Measurements from ENCODE around the gene C17orf75.
"Not testable (repeated sequence)": the region's sequence is repeated elsewhere in the genome, so short reads cannot be mapped to it uniquely, and the experiment has no call there.

Gene C17orf75

DNA sequence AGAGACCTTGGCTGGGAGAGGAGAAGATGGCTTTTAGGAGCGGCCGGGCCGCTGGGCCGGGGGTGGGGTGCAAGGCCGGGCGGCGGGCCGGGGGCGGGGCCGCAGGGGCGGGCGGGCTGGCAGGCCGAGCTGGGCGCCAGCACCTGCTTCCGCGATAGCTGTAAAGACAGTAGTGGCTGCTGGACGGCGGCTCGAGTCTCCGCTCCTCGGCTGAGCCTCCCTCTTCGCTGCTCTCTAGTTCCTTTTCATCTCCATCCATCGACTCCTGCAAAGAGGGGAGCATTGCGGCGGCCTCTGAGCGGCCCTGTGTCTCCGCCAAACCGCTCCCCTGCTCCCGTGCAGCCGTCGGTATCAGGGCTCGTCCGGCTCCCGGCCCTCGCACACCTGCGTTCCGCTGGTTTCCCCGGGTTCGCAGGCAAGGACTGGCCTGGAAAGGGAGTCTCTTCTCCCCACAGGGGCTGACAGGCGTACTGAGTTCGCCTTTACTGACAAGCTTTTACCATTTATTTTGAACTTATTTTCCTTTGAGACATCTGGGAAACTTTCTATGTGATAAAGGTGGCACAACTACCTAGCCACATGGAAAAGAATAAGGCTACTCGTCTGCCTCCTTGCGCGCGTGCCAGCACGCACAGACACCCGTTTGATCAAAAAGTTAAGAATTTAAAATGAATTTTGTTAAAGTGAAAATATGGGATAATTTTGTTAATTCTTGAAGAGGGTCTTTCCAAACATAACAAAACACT is at the start of gene C17orf75:
Gene C17orf75 (minus strand): TSS at position 317 of the 746 bp plus-strand sequence. CDS start 34 bp downstream, at position 283.
- peak; percentile 80 for DNase-seq

DNA sequence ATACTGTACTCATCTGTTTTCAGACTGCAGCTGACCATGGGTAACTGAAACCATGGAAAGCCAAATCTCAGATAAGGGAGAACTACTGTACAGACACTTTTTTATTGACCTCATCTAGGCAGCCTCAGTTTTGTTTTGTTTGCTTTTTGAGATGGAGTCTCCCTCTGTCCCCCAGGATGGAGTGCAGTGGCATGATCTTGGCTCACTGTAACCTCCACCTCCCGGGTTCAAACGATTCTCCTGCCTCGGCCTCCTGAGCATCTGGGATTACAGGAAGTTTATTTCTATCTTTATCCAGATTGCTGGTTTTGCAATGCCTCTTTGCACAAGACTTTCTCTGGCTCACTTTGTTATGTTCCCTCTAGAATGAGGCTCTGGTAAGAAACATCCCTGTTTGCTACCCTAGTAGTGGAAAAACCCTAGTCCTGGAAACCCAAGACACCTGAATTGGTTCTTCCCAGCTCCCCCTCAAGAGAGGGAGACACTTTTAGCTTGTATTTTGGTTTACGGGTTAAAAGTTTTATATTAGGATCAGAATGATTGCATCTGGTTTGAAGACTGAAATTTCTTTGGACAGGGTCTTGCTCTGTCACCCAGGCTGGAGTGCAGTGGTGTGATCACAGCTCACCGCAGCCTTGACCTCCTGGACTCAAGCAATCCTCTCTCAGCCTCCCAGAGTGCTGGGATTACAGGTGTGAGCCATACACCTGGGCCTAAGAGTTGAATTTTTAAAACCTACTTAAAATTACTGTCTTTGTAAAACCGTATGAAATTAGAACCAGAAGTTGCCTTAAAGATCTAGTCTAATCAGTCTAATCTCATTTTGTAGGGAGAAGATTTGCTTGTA is 46.9 kb upstream of the C17orf75 start:
- no peak for DNase-seq

GRCh38 chr17:32388128-32388527 is 46.2 kb upstream of the C17orf75 start:
- DNase-seq = not testable (repeated sequence)

DNA sequence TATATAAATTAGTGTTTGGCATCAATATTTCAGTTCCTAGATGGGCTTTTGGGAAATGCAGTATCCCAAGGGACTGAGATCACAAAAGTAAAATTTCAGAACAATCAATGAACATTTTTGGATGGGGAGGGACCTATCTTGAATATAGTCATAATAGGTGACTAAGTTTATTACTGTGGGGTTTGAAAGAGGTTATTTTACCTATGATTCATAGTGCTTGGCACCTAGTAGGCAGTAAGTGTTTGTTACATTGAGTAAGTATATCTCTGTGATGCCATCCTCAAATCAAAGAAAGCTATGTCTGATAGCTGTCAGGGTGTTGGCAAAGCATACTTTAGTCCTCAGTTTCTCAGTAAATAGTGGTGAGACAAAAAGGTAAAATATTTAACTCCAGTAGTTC is 44.9 kb upstream of the C17orf75 start:
- DNase-seq = no peak

GRCh38 chr17:32385971-32386370 is 44.0 kb upstream of the C17orf75 start:
- DNase-seq = no peak

GRCh38 chr17:32385121-32385520 is 43.1 kb upstream of the C17orf75 start:
- no peak for DNase-seq

GRCh38 chr17:32383926-32384434 is 42.0 kb upstream of the C17orf75 start:
- DNase-seq = no peak

GRCh38 chr17:32382526-32383223 is 40.7 kb upstream of the C17orf75 start:
- no peak for DNase-seq

DNA sequence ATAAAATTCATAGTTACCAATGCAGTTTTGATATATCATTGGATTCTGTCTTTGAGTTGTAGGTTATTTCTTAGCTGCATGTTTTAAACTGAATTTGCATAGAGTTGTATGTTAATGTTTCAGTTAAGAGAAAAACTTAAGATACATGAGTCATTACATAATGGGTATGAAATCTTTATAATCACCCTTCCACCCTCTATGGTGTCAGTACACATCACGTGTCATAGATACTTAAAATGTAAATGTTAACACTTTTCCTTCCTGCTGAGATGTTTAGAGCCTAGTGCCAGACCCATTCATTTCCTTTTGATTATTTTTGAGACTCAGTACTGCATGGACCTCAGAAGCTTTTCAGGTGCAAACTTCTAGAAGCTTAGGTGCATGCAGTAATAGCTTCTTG is 28.5 kb upstream of the C17orf75 start:
- DNase-seq = no peak

- DNase-seq = no peak
Observed at GRCh38 chr17:32361270-32361669, 19.3 kb upstream of the C17orf75 start.

GRCh38 chr17:32357615-32358014 is 15.6 kb upstream of the C17orf75 start:
- no peak for DNase-seq

- DNase-seq = no peak
Observed at GRCh38 chr17:32356750-32357149, 14.8 kb upstream of the C17orf75 start.

DNA sequence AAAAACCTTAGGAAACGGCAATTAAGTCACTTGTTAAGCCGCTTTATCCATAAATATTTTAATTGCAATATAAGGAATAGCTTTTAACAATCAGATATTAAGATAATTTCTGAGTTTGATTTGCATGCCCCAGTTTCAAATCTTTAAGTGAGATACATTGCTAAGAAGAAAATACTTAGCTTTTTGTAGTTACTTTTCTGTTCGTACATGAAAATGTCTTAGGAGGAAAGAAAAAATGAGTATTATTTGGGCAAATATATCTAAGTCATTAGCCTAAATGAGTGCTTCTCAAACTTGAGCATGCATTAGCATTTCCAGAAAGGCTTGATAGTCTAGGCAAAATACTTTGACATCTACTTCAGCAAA is 14.4 kb upstream of the C17orf75 start:
- no peak for DNase-seq

DNA sequence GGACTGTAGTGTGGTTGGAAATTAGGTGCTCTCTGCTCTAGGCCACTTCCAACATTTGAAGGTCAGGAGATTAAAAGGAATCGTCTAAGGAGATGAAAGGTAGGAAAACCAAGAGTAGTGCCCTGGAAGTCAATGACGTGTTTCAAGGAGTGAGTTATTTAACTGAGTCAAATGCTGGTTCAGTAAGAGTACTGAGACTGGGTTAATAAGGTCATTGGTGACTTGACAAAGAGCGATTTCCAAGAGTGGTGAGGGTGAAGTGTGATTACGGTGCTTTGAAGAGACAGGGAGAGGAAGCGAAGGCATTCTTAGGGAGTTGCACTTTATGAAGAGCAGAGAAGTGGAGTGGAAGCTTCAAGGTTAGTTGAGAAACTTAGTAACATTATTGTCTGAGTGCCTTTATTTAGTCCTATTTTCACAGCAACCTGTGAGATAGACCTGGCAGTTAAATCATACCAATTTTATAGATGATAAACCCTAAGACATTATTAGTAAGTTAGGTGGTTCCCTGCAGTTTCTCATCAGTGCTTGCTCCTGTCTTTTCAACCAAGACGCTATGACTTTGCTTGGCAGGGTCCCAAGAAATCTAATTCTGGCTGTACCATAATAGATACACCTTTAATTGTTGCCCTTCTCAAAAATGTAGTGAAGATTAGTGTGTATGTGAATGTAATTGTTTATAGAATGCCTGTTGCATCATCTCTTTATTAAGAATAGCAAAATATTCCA is 13.8 kb upstream of the C17orf75 start:
- no peak for DNase-seq

DNA sequence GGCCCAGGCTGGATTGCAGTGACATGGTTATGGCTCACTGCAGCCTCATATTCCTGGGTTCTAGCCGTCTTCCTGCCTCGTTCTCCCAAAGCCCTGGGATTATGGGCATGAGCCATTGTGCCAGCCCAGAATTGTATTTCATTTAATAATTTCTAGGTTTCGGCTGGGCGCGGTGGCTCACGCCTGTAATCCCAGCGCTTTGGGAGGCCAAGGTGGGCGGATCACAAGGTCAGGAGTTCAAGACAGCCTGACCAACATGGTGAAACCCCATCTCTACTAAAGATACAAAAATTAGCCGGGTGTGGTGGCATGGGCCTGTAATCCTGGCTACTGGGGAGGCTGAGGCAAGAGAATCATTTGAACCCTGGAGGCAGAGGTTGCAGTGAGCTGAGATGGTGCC is 10.8 kb upstream of the C17orf75 start:
- DNase-seq = not testable (repeated sequence)

- DNase-seq = peak; percentile 65
Observed at GRCh38 chr17:32350666-32351418, 8.9 kb upstream of the C17orf75 start.

- peak; percentile 97 for DNase-seq
Observed at GRCh38 chr17:32349854-32350665, 8.1 kb upstream of the C17orf75 start, which contains the start of gene ZNF207. Gene ZNF207 (plus strand): TSS chr17:32350157. CDS start chr17:32350286, 129 bp downstream.

DNA sequence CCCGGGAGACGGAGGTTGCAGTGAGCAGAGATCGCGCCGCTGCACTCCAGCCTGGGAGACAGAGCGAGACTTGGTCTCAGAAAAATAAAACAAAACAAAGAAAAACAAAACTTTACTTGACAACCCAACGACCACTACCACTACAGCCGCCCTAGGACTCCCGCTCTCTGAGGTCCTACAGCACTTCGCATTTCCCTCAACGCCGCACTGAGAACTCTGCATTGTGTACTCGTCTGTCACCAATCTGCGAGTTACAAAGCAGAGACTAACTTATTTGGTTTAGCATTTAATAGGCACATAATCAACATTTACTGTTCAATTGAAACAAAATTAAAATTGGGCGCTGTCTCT is 7.5 kb upstream of the C17orf75 start:
- no peak for DNase-seq

DNA sequence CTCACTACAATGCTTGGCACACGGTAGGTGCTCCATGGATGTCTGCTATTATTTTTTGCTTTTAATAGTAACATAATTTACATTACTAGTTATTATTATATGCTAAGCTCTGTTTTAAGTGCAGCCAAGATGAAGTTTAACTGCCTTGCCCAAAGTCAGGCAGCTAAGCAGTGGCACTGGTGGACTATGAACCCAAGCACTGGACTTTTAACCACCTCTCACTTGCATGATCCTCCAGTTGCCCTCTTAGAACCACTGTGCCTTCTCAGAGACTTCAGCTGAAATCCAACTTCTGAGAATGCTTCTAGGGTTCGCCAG is 6.5 kb upstream of the C17orf75 start:
- DNase-seq = no peak

- no peak for DNase-seq
Observed at GRCh38 chr17:32345951-32346600, 4.1 kb upstream of the C17orf75 start.
